ENCODE results near the gene GPA33.

DNA sequence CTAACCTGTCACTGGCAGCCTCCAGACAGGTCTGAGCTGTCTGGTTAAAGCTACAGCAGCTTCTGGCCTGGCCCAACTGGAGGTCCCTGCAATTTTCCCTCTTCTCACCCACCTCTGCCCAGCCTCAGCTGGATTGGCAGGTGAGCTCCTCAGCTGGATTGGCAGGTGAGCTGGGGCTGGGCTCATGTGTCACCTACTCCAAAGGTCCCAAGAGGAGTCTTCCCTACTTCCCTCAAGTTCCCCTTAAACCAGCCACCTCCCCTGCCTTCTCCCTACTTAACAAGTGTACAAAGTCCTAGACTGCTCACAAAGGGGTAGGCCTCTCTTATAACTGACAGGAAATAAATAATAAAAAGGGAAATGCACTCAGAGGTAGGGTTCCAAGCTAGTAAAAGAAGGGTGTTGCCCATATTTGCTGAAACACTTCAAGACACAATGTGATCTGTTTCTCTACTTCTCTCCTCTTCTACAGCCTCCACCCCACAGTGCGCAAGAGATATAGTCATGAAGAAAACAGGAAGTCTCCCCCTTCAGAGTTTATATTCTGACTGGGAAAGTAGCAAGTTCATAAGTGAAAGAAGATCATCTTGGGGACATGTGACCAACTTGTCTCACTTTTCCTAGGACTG is at the start of gene GPA33:
- no peak for TF ChIP-seq CTCF (IDR thresholded peaks at IDR 0.05)
- TF ChIP-seq POLR2AphosphoS5 (IDR thresholded peaks at IDR 0.05): no peak
- TF ChIP-seq EP300 (IDR thresholded peaks at IDR 0.05): no peak
- TF ChIP-seq POLR2A (IDR thresholded peaks at IDR 0.05): no peak
